GM18873 (cell line): ENCODE data around the gene ATP5IF1.

ENCODE experiments used
- ATAC-seq: cut with Tn5 transposase; IDR thresholded peaks from one replicate; pipeline ENCODE4 v1.9.1; 2021; ENCODE audit warnings: mild to moderate bottlenecking, moderate library complexity, moderate number of reproducible peaks; ENCODE audit not compliant: unreplicated experiment, low FRiP score

Gene ATP5IF1

GRCh38 chr1:28260803-28261174 lies 24.9 kb downstream of the ATP5IF1 start:
- ATAC-seq = no peak

GRCh38 chr1:28264897-28265296 lies 29.0 kb downstream of the ATP5IF1 start:
- no peak for ATAC-seq

- ATAC-seq = no peak
Measured at GRCh38 chr1:28265577-28265976, 29.7 kb downstream of the ATP5IF1 start.

- ATAC-seq = no peak
Measured at GRCh38 chr1:28266920-28267322, 31.0 kb downstream of the ATP5IF1 start.

GRCh38 chr1:28267633-28268032 lies 31.7 kb downstream of the ATP5IF1 start:
- ATAC-seq = no peak

GRCh38 chr1:28269529-28269928 lies 33.6 kb downstream of the ATP5IF1 start:
- ATAC-seq = no peak

- ATAC-seq = no peak
Measured at GRCh38 chr1:28272215-28272852, 36.4 kb downstream of the ATP5IF1 start.

- ATAC-seq = no peak
Measured at GRCh38 chr1:28273216-28273860, 37.4 kb downstream of the ATP5IF1 start.

GRCh38 chr1:28278763-28279162 lies 42.8 kb downstream of the ATP5IF1 start:
- no peak for ATAC-seq

- ATAC-seq = no peak
Measured at GRCh38 chr1:28279721-28280120, 43.8 kb downstream of the ATP5IF1 start.

- no peak for ATAC-seq
Measured at GRCh38 chr1:28280501-28280900, 44.6 kb downstream of the ATP5IF1 start.

GRCh38 chr1:28280977-28281381 lies 45.1 kb downstream of the ATP5IF1 start:
- ATAC-seq = no peak

- ATAC-seq = no peak
Measured at GRCh38 chr1:28281608-28282425, 45.9 kb downstream of the ATP5IF1 start.

- no peak for ATAC-seq
Measured at GRCh38 chr1:28282426-28283407, 46.8 kb downstream of the ATP5IF1 start.

GRCh38 chr1:28286111-28286510 lies 50.2 kb downstream of the ATP5IF1 start:
- ATAC-seq = no peak
